HG03097 (cell line): Measurements from ENCODE around the gene TOM1L2.
"Not testable (repeated sequence)": the region's sequence is repeated elsewhere in the genome, so short reads cannot be mapped to it uniquely, and the experiment has no call there.

Experiments
- ATAC-seq: cut with Tn5 transposase; IDR thresholded peaks from one replicate; pipeline ENCODE4 v1.9.1; 2021; ENCODE audit not compliant: unreplicated experiment, low FRiP score

TOM1L2 gene

DNA sequence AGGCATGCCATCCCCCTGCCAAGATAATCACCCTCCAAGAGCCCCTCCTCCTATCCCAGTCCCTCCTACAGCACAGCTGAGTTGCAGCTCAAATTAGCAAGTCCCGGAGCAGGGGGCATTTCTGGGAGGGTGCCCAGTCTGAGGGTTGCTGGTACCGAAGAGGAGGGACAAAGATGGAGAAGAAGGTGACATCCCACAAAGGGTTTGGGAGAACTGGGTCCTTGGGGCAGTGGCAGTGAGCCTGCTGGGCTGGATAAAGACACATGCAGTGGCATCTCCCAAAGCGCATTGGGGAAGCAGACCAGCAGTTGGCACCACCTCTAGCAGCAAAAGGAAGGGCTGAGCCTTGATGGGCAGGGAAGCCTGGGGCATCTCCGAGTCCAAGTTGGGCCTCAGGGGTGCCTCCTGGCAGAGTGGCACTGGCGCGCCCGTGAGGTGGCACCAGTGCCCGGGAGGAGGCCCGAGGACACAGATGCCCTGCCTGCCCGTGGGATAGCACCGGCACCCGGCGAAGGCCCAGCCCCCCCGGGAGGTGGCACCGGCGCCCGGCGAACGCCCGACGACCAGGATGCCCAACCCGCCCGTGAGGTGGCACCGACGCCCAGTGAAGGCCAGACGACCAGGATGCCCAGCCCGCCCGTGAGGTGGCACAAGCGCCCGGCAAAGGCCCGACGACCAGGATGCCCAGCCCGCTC lies 622 bp downstream of the TOM1L2 start:
- no peak for ATAC-seq

DNA sequence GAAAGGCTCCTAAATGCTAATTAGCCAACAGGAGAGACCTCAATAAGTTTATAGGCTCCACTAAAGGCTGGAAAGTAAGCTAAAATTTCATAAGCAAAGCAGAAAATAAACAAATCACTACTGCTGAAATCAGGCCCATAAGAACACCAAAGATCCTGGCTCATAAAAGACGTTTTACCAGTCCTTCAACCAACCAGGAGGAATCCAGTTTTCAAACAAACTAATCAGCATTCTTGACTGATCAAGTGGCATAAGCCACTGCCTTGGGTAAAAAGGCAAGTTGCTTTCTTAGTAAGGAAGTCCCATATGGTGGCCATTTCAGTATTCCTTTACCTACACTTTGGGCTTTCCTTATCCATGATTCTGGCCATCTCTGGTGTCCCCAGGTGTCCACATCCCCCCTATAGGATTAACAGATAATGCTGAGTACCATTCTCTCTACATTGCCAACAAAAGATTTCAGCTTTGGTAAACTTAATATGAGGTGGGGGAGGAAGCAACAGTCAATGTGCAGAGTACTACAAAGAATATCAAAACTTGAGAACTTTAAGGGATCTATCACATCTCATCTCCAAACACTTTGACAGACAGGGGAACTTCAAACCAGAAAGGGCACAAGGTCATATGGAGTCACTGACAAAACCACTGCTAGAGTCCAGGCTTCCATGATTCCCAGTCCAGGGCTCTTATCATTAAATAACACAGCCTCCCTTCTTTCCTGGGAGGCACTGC lies 1.3 kb downstream of the TOM1L2 start:
- no peak for ATAC-seq

DNA sequence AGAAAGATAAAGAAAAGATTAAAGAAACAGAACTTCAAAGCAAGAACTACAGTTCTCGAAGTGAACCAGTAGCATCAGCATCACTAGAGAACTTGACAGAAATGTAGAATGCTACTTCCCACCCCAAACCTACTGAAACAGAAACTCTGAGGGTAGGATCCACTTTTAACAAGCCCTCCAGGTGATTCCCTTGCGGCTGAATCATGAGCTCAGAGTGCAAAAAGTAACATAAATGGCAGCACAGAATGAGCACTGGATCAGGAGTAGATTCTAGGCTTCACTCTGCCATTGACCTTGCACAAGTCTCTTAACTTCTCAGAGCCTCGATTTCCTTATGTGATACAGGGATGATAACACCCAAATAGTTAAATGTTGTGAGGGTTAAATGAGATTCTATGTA lies 5.8 kb downstream of the TOM1L2 start:
- no peak for ATAC-seq

DNA sequence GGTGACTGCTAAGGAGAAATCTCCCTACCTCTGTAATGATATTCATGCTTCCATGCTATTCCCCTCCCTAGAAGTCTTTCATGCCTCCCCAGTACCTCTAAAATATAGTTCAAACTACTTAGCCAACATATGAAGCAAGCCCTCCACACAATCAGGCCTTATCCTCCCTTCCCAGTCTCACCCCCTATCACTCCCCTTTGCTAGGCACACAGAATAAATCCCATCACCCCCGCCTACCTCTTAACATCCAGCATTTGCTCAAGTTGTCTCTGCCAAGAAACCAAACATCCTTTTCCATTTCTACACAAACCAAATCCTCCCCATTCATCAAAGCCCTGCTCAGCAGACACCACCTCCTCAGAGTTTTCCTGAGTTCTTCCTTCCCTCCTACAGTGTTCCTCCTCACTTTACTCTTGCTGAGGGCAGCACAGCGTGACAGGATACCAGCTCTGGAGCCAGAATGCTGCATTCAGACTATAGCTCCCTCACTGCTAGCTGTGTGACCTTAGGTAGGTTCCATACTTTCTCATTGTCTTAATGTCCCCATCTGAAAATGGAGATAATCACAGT lies 7.0 kb downstream of the TOM1L2 start:
- ATAC-seq: no peak

DNA sequence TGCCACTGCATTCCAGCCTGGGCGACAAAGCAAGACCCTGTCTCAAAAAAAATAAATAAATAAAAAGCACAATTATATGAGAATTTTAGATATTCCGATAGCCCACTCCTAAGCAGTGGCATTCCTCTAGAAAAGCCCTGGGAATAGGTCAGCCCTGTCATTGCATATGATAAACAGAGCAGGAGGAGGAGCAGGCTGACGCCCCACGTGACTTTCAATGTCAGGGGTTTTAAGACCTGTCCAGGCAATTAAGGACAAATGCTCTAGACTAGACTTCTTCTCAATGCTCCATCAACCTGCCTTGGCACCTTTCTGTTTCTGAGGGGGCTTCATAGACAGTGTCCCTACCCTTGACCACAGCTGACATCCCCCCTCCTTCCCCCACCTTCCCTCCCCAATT lies 7.5 kb downstream of the TOM1L2 start:
- no peak for ATAC-seq

DNA sequence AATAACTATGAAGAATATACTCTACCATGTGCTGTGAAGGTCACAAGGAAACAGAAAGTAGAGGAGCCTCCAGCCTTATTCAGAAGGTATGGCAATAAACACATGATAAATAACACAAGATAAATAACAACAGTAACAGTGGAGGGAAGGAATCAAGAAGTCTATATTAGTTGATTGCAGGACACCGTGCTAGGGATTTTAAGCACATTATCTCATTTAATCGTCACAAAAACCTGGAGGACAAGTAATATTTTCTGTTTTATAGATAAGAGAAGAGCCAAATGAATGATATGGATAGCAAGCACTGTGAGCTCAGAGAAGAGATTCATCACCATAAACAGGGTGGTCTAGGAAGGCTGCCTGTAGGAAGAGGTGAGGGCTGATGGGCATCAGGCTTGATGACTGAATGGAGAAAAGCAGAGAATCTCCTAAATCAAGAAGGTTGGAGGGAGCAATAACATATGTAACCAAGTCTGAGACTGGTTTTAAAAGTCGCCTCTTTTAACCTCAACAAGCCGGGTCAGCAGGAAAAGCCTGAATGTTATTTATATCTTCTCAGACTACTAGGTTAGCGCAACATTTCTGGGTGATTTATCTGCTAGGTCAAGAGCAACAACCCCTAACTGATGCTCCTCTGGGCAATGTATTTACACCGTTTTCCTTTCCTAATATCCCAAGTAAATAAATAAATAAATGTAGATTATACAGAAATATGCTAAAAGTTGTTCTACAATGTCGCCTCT lies 8.3 kb downstream of the TOM1L2 start:
- no peak for ATAC-seq

DNA sequence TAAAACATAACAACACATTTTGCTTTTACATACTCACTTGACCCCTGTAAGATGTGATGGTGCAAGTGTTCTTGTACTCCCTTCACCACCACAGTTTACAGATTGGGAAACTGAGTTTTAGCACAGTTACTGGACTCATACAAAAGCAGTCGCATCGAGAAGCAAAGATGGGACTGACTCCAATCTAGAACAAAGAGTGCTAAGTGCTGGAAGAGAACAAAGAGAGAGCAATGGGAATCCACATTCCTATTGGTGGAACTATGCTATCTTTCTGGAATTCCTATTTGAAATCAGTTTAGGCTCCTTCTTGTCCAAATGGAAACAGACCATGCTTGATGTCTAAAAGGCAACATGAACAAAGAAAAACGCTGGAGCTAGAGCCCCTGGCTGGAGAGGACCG lies 9.1 kb downstream of the TOM1L2 start:
- no peak for ATAC-seq

DNA sequence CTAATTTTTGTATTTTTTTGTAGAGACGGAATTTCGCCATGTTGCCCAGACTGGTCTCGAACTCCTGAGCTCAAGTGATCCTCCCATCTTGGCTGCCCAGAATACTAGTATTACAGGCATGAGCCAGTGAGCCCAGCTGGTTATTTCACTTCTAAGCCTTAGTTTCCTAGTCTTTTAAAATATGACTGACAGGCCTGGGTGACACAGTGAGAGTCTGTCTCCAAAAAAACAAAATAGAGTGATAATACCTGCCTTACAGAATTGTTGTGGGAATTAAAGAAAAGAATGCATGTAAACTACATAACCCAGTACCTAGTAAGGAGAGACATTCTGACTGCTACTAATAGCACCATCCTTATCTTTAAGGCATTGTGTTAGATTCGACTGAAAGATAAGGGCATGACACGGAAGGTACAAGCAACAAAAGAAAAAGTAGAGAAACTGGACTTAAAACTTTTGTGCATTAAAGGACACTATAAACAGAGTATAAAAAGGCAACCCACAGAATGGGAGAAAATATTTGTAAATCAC lies 11.6 kb downstream of the TOM1L2 start:
- no peak for ATAC-seq

DNA sequence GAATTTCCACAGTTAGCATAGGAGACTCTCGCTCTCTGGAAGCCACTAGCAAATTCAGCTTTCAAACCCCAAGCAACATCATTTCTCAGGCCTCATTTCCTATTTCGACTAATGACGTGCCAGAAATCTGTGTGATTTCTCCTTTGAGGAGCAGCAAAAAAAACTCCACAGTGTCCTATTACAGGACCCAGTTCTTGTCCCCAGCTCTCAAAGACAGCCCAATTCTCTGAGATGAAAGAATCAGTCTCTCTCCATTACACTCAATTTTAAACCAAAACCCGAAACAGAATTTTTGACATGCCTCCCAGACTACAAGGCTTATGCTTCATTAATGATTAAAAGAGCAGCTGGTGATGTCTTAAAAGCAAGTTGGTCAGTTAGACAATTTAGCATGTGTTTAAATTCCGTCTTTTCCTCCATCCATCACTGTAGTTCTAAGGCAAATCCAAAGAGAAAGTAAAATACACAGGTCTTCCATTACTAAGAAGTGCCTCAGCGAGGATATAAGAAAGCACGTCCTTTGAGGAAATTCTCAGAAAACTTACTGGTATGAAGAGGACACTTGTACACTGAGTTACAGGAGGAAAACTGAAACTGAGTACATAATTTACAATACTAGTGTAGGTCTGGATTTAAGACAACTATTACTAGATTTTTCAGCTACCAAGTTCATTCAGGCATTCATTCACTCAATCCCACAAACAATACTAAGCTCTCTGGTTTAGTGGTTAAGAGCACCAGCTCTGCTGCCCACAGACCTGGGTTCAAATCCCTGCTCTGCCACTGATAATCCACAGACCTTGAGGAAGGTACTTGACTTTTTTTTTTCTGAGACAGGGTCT lies 12.5 kb downstream of the TOM1L2 start:
- peak; percentile 66 for ATAC-seq

DNA sequence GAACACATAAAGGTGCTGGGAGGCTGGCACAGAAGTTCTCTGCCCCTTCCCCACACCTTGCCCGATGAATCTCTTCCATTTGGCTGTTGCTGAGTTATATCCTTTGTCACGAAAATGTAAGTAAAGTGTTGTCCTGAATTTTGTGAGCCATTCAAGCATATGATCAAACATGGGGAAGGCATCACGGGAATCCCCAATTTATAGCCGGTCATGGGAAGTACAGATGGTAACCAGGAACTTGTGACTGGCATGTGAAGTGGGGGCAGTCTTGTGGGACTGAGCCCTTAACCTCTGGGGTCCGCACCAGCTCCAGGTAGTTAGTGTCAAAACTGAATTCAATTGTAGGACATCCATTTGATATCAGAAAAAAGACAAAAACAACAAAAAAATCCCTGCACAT lies 13.2 kb downstream of the TOM1L2 start:
- ATAC-seq: no peak

DNA sequence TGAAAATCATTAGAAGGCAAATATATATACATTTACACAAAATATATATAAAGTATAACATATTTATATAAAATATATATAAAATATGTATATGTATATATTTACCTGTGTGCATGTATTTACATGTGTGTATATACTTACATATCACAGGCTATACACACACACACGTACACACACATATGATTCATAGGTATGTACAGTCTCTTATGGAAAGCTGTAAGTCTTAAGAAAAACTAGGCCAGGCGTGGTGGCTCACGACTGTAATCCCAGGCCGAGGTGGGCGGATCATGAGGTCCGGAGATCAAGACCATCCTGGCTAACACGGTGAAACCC lies 14.7 kb downstream of the TOM1L2 start:
- ATAC-seq: no peak

DNA sequence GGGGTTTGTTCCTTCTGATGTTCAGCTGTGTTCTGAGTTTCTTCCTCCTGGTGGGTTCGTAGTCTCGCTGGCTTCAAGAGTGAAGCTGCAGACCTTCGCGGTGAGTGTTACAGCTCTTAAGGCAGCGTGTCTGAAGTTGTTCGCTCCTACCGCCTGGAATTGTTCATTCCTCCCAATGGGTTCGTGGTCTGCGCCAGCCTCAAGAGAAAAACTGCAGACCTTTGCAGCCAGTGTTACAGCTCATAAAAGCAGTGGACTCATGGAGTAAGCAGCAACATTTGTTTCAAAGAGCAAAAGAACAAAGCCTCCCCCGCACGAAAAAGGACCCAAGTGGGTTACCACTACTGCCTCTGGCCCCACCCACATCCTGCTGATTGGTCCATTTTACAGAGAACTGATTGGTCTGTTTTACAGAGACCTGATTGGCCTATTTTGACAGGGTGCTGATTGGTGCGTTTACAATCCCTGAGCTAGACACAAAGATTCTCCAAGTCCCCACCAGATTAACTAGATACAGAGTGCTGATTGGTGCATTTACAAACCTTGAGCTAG lies 16.3 kb downstream of the TOM1L2 start:
- ATAC-seq: not testable (repeated sequence)

DNA sequence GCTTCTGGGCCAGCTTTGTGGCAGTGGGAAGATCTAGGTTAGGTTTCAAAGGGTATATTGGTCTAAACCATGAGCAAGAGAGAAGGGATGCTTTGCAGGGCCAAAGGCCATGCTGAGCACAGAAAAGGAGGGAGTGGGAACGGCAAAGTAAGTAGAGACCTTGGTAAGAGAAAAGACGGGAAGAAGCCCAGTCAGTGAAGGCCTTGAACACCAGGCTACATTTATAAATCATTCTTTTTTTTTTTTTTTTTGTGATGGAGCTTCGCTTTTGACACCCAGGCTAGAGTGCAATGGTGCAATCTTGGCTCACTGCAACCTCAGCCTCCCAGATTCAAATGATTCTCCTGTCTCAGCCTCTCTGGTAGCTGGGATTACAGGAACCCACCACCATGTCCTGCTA lies 18.1 kb downstream of the TOM1L2 start:
- no peak for ATAC-seq

DNA sequence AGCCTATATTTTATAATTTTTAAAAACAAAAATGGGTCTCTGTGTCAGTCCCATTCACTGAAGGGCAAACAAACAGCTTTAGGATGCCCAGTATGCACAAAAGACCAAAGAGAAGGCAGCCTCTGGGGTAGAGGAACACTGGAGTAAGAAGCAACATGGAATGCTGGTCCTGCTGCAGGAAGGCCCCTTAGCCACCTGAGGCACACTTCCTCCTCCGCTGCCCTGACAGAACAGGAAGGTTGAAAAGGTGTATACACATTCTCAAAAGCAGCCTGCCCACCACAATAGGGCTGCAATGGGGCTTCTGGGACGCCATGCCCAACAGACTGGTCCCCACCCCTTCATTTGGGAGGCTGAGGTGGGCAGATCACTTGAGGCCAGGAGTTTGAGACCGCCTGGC lies 19.5 kb downstream of the TOM1L2 start:
- ATAC-seq: no peak

DNA sequence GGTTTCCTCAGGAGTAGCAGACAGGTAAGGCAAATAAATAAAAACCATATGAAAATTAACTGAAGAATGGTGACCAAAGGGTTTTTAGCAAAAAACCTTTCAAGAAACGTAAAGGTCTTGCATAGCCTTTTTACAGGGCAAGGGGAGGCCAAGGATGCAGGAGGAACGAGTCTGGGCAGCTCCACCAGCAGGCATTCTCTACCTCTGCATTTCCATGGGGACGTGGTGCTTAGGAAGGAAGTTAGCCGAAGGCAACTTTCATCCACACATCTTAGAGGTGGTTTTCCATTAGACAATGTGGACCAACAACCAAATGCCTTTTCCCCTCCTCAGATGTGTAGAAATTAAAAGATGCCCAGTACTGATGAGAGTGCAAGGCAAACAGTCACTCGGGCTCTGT lies 20.7 kb downstream of the TOM1L2 start:
- no peak for ATAC-seq

DNA sequence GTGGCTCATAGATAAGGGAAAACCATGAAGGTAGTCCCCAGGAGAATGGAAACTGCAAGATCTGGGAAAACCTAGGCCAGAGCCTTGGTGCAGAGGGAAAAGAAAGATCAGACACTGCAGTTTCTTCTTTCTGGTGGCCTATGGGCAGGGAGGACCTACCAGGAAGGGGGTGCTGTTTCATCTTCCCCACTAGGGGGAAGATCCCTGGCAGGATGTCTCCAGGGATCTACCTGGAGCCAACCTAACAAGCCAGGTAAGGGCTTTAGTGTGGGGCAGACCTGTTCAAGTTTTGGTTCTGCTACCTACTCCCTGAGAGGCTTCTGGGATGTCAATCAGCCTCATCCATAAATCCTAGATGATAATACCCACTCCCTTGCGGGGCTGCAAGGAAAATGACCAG lies 21.4 kb downstream of the TOM1L2 start:
- no peak for ATAC-seq

DNA sequence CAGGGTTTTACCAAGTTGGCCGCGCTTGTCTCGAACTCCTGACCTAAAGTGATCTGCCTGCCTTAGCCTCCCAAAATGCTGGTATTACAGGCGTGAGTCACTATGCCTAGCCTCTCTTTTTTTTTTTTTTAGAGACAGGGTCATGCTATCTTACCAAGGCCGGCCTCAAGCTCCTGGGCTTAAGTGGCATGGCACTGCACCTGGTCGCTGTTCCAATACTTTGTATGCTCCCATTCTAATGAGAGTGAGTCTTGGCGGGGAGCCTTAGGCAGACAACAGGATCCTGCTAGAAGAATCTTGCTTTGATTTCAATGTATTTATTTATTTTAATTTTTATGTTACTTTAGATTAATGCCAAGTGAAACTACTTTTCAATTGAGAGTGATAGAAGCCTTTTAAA lies 21.9 kb downstream of the TOM1L2 start:
- no peak for ATAC-seq

DNA sequence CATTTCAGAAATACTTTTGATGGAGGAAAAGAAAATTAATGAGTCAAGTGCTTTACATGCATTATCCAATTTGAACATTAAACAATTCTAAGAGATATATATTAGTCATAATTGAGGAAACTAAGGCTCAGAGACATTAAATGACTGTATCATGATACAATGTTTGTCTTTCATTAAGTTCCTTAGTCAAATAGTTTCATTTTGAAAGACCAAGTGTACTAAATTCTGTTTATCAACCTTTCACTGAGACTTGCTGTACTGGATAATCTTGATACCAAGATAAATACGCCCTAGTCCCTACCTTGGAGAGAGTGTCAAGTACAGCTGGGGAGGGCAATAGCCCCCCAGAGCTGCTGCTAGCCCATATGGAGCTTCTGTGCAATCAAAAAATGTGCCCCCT lies 24.2 kb downstream of the TOM1L2 start:
- no peak for ATAC-seq

DNA sequence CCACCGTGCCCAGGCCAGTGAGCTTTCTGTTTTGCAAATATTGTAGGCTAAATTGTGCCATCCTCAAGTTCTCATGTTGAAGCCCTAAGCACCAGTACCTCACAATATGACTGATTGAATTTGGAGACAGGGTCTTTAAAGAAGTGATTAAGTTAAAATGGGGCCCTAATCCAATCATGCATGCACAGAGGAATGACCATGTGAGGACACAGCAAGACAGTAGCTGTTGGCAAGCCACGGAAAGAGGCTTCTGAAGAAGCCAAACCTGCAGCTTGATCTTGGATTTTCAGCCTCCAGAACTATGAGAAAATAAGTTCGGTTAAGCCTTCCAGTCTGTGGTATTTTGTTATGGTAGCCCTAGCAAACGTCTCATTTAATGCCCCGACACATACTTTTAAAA lies 24.9 kb downstream of the TOM1L2 start:
- no peak for ATAC-seq

DNA sequence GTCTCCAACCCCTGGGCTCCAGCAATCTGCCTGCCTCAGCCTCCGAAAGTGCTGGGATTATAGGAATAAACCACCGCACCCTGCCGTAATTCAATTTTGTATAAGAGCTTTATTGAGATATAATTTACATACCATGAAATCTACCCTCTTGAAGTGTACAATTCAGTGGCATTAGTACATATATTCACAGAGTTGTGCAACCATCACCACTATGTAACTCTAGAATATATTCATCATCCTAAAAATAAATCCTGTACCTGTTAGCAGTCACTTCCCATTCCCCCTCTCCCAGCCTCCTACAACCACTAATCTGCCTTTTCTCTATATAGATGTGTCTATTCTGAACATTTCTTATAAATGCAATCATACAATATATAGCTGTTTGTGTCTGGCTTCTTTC lies 26.1 kb downstream of the TOM1L2 start:
- ATAC-seq: no peak
